HEK293 (cell line): Measurements from ENCODE around the gene TMEM141.

ENCODE experiments used
- HOXA7 ChIP-seq: sonication (generic); formaldehyde crosslinking; IDR thresholded peaks from 2 replicates; pipeline ENCODE4 v1.8.1; 2022; ENCODE audit warnings: missing genetic modification reagents, borderline replicate concordance
- ZNF776 ChIP-seq: fragments of 450-650 bp; formaldehyde crosslinking; IDR thresholded peaks from 2 replicates; pipeline ENCODE4 v1.5.0; 2017; ENCODE audit warnings: missing biosample characterization, missing genetic modification characterization, borderline replicate concordance
- TF ChIP-seq, protein P1 (sequence below): fragments of 450-650 bp; formaldehyde crosslinking; optimal IDR thresholded peaks from 2 replicates; pipeline ENCODE3; 2016; ENCODE audit warnings: missing biosample characterization, mild to moderate bottlenecking, missing genetic modification characterization
- TF ChIP-seq, protein P2 (sequence below): sonication (generic); formaldehyde crosslinking; IDR thresholded peaks from 2 replicates; pipeline ENCODE4 v1.8.1; 2022; ENCODE audit warnings: mild to moderate bottlenecking, moderate library complexity, missing genetic modification reagents
- TF ChIP-seq, protein P3 (sequence below): fragments of 450-650 bp; formaldehyde crosslinking; IDR thresholded peaks from 2 replicates; pipeline ENCODE4 v1.5.1; 2016; ENCODE audit warnings: missing biosample characterization, missing genetic modification characterization

GRCh38 chr9:136763649-136764035, 27.5 kb upstream of the TMEM141 start:
- TF ChIP-seq HOXA7 (CRISPR knock-in tag) (no peak), ZNF776 (tag by site-specific recombination) (no peak)
- TF ChIP-seq, protein P1, sequence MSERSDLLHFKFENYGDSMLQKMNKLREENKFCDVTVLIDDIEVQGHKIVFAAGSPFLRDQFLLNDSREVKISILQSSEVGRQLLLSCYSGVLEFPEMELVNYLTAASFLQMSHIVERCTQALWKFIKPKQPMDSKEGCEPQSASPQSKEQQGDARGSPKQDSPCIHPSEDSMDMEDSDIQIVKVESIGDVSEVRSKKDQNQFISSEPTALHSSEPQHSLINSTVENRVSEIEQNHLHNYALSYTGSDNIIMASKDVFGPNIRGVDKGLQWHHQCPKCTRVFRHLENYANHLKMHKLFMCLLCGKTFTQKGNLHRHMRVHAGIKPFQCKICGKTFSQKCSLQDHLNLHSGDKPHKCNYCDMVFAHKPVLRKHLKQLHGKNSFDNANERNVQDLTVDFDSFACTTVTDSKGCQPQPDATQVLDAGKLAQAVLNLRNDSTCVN (tag by site-specific recombination) = no peak
- TF ChIP-seq, protein P2, sequence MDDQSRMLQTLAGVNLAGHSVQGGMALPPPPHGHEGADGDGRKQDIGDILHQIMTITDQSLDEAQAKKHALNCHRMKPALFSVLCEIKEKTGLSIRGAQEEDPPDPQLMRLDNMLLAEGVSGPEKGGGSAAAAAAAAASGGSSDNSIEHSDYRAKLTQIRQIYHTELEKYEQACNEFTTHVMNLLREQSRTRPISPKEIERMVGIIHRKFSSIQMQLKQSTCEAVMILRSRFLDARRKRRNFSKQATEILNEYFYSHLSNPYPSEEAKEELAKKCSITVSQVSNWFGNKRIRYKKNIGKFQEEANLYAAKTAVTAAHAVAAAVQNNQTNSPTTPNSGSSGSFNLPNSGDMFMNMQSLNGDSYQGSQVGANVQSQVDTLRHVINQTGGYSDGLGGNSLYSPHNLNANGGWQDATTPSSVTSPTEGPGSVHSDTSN (CRISPR knock-in tag) = no peak
- TF ChIP-seq, protein P3, sequence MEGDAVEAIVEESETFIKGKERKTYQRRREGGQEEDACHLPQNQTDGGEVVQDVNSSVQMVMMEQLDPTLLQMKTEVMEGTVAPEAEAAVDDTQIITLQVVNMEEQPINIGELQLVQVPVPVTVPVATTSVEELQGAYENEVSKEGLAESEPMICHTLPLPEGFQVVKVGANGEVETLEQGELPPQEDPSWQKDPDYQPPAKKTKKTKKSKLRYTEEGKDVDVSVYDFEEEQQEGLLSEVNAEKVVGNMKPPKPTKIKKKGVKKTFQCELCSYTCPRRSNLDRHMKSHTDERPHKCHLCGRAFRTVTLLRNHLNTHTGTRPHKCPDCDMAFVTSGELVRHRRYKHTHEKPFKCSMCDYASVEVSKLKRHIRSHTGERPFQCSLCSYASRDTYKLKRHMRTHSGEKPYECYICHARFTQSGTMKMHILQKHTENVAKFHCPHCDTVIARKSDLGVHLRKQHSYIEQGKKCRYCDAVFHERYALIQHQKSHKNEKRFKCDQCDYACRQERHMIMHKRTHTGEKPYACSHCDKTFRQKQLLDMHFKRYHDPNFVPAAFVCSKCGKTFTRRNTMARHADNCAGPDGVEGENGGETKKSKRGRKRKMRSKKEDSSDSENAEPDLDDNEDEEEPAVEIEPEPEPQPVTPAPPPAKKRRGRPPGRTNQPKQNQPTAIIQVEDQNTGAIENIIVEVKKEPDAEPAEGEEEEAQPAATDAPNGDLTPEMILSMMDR (tag by site-specific recombination) = no peak
